ENCODE data around the gene SLC18B1. TPM values are rescaled to one million over a fixed set of nuclear protein-coding genes. Genes with fewer than 3 reads are reported as not detected.

SLC18B1 gene
- total RNA-seq, 4 donors from 2014 or later: 2.5 to 16.4 (median 9.0) TPM

- no peak for DNase-seq
- Histone ChIP-seq H3K9me3 (no peaks in the 10 kb centered on the region), H3K27ac (no peak overlapping the region), H3K4me1 (no peaks in the 10 kb centered on the region), H3K36me3 (peaks cover 0 to 11% (median 0%) of the 10 kb centered on the region in 3 donors), H3K4me3 (no peak overlapping the region), H3K27me3 (no peaks in the 10 kb centered on the region)
- TF ChIP-seq CTCF (IDR thresholded peaks at IDR 0.05) (no peak), POLR2A (IDR thresholded peaks at IDR 0.05) (no peak)
These were observed 3.0 kb downstream of the SLC18B1 start for GRCh38 chr6:132795461-132795860.

- peaks cover 0 to 17% (median 0%) of the 10 kb centered on the region in 3 donors for H3K36me3 ChIP-seq
- no peaks in the 10 kb centered on the region for H3K4me1 ChIP-seq
- no peak for TF ChIP-seq CTCF (IDR thresholded peaks at IDR 0.05)
- TF ChIP-seq POLR2A (IDR thresholded peaks at IDR 0.05): no peak
- DNase-seq: no peak
- no peak overlapping the region for H3K4me3 ChIP-seq
- H3K9me3 ChIP-seq: no peaks in the 10 kb centered on the region
- no peak overlapping the region for H3K27ac ChIP-seq
- H3K27me3 ChIP-seq: no peaks in the 10 kb centered on the region
These were observed 5.9 kb downstream of the SLC18B1 start for GRCh38 chr6:132792510-132792909.

GRCh38 chr6:132790450-132790849 lies 8.0 kb downstream of the SLC18B1 start:
- no peak overlapping the region for H3K27ac ChIP-seq
- DNase-seq: no peak
- no peak for TF ChIP-seq CTCF (IDR thresholded peaks at IDR 0.05)
- no peak overlapping the region for H3K4me3 ChIP-seq
- no peaks in the 10 kb centered on the region for H3K9me3 ChIP-seq
- H3K27me3 ChIP-seq: no peaks in the 10 kb centered on the region
- H3K4me1 ChIP-seq: no peaks in the 10 kb centered on the region
- peaks cover 0 to 17% (median 0%) of the 10 kb centered on the region in 3 donors for H3K36me3 ChIP-seq

- Histone ChIP-seq H3K27me3 (no peaks in the 10 kb centered on the region), H3K27ac (no peak overlapping the region), H3K36me3 (peaks cover 0 to 17% (median 0%) of the 10 kb centered on the region in 3 donors), H3K4me1 (no peaks in the 10 kb centered on the region), H3K9me3 (no peaks in the 10 kb centered on the region), H3K4me3 (no peak overlapping the region)
- no peak for DNase-seq
- TF ChIP-seq CTCF (IDR thresholded peaks at IDR 0.05) (no peak), POLR2A (IDR thresholded peaks at IDR 0.05) (no peak)
These were observed 9.1 kb downstream of the SLC18B1 start for GRCh38 chr6:132789396-132789776.

GRCh38 chr6:132788658-132789395 lies 9.6 kb downstream of the SLC18B1 start:
- DNase-seq: no peak
- Histone ChIP-seq H3K27ac (no peak overlapping the region), H3K4me3 (no peak overlapping the region), H3K4me1 (no peaks in the 10 kb centered on the region), H3K9me3 (no peaks in the 10 kb centered on the region), H3K27me3 (no peaks in the 10 kb centered on the region), H3K36me3 (peaks cover 0 to 17% (median 0%) of the 10 kb centered on the region in 3 donors)
- no peak for TF ChIP-seq POLR2A (IDR thresholded peaks at IDR 0.05)
- TF ChIP-seq CTCF (IDR thresholded peaks at IDR 0.05): no peak

All from Peyer's patch (tissue), 4 donors.